Activated T-cell treated with anti-CD3 and anti-CD28 coated beads, Interleukin-2, amount 50 U/mL, for 1 hour (primary cell): ENCODE data around the gene WDFY4.

Source experiments
- DNase-seq: peaks from one replicate; pipeline ENCODE4 v3.0.0-alpha.2; 2020

Gene WDFY4

DNA sequence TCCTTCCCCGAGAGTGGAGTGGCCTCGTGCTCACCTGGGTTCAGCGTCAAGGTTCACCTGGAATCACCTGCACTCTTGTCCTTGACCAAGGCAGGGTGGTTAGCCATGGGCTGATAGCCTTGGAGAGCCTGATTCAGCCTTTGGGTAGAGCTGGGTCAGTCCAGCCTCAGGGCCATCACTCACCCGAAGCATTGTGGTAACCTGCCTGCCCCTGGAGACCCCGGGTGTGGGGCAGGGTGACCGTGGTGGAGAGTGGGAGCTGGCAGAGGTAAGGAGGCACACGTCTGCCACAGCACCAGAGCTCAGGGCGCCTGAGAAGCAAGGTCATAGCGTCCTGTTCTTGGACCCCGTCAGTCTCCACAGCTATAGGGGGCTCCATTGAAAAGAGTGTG is 27.8 kb upstream of the WDFY4 start:
- DNase-seq = no peak

DNA sequence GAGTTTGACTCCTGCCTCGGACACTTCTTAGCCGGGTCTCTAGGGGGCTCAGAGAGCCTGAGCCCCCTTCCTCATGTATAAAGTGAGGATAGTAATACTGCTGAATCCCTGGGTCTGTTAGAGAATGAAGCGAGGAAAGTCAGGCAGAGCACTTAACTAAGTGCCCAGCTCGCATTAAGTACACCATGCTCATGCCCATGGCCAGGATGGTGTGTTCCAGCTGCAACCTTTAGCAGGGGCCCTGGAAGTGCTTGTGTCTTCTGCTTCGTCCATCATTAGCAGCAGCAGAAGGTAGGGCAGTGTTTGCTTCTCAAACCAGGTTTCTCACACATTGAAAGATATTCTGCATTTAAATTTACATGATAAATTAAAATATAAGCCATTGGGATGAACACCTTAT is 27.3 kb upstream of the WDFY4 start:
- DNase-seq = no peak

DNA sequence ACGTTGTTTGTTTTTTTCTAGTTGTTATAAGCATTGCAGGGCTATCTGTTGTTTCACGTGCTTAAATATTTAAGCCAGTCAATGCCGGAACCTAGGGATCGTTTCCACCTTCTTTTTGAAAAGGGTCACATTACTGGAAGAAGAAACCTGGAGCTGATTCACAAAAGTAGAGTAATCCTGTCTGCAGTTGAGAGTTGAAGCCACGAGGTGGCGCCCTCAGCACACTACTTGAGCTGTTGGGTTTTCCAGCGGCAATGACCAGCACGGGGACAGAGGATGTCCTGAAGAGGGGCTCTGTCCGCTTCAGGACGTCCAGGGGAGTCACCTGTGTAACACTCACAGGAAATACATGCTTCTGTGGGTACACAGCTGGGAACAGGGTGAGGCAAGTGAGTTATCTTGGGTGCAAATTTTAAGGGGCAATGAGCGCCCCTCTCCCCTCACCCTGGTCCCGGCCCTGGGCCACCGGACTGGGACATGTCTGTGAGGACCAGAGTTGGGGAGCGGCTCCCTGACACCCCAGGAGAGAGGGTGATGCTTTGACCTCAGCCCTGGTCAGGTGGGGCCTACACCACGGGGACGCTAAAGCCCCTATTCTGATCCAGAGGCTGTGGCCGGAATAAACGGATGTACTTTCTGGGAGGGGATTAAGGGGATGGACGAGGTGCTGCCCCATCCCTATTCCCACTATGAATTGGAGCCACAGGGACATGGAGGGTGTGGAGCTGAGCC is 26.3 kb upstream of the WDFY4 start:
- peak; percentile 61 for DNase-seq

DNA sequence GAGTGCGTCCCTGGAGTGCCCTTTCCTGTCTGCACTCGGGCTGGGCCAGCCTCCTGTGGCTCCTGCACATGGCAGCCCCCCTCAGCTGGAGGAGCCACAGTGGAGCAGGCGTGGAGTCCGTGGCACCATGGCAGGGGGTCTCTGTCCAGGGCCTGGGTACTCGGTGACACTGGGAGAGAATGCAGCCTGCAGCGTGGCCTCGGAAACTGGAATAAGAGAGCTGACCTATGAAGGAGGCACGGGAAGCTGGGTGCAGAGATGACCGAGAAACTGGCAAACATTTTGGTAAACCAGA is 25.8 kb upstream of the WDFY4 start:
- no peak for DNase-seq

DNA sequence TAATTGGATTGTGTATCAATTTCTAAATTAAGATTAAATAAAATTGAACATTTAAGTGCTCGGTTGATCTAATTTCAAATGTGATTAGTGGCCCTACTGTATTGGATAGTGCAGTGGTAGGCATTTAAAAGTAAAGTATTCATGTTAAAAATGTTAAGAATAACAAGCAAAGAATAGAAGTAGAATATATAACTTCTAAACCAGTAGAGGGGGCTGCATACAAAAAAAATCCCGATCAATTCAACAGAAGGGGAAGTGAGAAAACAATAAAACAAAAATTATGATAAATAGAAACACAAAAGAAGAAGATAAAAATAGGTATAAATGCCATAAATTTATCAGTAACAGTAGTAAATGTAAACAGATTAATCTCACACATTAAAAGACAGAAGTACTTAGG is 24.9 kb upstream of the WDFY4 start:
- DNase-seq = no peak

DNA sequence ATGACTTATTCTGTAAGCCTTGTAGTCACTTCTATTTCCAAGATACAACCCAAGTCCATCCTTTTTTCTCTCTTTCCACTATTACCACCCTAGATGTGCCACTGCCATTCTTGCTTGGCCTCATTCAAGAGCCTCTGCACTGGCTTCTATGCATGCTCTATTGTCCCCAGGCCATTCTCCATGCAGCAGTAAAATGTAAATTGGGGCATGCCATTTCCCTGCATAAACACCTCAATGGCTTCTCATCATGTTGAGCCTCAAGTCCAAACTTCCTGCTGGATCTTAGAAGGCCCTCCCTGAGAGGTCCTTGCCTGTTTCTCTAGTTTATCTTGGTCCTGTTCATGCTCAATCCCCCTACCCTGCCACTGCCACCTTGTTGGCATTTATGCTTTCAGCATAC is 23.2 kb upstream of the WDFY4 start:
- DNase-seq = no peak

DNA sequence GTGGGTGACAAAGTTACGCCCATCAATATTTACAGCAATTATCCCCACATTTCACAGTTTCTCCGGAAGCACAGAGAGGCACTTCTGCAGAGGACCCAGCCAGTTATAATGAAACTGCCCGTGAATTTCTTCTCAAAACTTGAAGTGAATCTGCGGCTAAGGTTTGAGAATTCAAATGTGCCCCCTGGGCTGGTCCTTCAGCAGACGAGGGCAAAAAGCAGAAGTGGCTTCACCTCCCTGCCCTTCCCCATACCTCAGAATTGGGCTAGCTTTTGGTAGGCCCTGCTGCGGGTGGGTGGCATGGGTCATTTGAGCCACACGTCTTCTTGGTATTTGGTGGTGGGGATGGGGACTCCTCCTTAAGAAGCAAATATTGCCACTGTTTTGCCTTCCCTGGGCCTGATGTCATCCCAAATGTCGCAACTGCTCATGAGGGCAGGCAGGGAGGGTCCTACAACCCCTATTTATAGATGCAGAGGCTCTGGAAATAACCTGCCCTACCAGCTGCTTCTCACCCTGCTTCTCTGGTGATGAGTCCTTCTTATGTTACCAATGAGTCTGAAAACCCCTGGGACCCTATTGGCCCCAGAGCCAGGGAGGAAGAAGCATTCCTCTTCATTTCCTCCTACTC is 16.6 kb upstream of the WDFY4 start:
- no peak for DNase-seq

DNA sequence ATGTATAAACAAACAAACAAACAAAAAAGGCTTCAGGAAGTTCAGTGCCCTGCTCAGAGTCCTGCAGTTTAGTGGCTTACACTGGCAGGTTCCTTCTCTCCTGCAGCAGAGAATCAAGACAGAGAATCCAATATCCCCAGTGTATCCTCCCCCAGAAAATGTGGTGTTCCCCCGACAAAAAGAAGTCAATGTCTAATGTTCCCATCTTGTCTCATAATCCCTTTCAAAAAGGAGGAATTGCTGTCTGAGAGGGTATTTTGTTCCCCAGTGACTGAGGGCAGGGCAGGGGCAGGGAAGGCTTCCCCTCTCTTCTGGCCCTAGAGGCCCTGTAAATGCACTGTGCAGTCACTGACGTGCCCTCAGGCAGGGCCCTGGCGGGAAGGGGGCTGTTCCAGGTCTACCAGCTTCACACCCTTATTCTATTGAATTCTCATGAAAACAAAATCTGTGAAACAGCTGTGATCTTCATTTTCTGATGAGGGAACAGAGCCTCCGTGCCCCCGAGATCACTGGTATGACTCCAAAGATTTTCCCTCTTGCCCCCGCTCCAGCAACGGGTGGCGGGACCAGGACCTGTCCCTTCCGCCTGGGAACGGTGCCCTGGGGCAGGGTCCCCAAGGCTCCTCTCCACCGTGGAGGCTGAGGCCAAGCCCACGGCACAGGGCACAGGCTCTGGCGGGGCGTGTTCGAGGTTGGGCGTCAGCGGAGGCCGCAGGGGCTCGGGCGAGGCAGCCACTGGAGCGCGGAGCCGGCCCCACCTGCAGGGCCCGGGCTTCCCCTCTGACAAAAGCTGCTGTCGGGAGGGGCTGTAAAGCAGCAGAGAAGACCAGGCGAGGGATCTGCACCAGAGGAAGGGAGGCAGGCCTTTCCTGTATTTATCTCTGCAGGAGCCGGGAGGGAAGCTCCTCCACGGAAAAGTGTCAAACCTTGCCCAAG is 13.4 kb upstream of the WDFY4 start:
- no peak for DNase-seq

DNA sequence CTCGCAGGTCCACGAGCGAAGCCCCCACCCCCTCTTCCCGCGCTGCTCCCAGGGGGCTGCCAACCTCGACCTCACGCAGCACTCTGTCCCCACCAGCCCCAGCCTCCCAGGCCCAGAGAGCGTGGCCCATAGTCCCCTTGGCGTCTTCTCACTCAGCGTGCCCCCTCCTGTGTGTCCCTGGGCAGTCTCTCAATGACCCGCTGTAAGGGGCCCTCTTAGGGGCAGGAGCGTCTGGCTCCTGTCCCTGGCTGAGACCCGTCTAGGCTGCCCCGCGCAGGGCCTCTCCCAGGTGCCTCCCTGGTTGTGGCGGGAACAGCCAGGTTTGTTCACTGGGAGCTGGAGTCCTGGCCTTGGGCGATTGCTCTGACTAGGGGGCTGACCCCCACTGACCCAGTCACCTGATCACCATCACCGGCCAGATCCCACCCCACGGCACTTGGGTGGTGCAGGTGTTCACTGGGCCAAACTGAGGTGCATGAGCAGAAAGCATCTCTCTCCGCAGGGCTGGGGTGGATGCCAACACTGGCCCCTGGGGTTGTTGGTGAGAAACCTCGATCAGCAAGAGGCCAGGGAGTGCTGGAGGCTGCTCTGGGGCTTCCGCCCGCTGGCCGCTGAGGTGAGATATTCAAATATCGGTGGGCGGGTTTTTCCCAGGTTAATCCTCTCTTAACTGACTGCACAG is 12.6 kb upstream of the WDFY4 start:
- no peak for DNase-seq

DNA sequence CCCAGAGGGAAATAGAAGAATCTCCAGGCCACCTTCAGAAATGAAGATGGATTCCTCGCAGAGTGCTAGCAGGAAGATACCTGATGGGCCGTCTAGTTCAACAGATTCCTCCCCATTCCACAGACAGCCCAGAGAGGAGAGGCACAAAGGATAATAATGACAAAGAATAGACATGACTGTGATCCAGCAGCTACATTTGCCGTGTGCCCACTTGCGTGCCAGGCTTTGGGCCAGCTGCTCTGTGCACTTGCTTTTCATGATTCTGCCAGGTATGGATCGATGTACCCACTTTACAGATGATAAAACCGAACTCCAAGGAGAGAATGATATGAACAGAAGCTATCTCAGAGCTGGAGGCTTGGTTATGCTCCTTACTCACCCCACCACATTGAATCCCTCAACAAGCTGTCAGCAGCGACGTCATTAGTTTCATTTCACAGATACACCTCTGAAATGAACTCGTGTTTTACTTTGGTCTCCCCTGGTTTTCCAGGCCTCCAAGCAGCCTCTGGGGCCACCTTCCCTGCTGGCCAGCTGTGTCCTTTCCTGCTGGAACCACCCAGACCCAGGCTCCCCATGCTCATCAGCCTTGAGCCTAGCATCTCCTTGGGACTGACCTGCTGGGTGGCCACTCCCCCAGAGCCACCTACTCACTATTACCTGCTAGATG is 11.9 kb upstream of the WDFY4 start:
- DNase-seq = no peak

DNA sequence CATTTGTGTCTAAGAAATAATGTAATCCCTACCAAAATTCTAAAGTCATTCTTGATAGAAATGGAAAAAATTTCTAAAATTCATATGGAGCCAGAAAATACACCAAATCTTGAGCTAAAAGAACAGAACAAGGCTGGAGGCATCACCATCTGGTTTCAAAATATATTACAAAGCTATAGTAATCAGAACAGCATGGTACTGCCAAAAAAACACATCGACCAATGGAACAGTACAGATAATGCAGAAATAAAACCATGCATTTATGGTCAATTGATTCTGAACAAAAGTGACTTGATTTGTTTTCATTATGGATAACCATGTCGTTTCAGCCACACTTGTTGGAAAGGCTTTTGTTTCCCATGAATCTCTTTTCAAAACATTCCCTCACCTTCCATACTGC is 7.0 kb upstream of the WDFY4 start:
- no peak for DNase-seq

DNA sequence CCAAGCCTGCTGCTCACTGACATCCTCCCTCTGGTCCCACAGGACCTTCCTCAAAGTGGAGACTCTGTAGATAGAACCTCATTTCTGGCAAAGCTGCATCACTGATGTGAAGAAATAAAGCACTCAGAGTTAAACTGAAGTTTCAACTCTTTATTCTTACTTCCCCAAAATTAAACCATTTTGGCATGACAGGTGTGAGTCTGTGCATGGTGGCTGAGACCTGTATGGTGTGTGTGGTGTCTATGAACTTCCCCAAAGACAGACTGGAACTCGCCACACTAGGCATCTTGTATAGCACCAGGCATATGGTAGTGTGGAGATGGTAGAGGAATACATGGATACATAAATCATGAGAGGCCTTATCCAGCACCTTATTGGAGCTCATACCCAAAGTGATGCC is 6.6 kb upstream of the WDFY4 start:
- no peak for DNase-seq

DNA sequence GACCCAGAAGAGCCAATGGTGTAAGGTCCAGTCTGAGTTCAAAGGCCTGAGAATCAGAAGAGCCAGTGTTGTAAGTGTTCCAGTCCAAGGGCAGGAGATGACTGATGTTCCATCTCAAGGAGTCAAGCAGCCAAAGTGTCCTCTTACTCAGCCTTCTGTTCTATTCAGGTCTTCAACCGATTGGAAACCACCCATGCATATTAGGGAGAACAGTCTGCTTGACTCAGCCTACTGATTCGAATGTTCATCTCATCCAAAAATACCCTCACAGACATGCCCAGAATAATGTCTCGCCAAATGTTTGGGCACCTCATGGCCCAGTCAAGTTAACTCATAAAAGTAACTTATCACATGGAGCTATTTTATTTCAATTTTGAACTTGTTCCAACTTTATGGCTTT is 2.9 kb upstream of the WDFY4 start:
- DNase-seq = no peak

DNA sequence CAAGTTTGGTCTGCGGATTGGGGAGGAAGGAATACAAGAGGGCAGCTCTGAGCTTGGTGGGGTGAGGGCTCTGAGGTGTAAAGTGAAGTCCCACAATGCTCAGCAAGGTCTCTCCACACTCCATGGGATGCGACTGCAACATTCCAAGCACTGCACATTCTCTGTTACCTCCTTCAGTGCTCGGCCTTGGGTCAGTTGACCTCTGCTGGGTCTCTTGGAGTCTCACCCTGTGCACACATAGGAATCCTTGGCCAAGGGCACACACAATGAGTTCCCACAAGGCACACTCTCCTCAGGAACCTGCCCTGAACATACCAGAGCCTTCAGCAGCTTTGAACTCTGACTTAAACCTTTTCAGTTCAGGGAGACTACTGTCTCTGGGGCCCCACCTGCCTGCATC is 2.4 kb upstream of the WDFY4 start:
- DNase-seq = no peak

DNA sequence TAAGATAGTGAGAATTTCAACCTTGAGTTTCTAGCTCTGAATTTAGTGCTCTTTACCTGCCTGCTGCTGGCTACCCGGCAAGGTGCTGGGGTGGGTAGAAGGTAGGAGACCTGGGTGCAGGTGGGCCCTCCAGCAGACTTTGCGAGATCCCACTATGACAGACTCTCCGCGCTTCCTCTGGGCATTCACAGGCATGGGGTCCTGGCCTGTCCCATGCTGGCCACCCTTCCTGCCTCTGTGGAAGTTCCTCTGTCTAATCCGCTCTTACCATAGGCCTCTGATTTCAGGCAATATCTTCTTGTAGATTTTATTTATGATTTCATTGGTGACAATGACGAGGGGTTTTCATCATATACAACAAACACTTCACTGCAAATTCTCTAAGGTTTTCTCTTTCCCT is 1.2 kb upstream of the WDFY4 start:
- DNase-seq = no peak

DNA sequence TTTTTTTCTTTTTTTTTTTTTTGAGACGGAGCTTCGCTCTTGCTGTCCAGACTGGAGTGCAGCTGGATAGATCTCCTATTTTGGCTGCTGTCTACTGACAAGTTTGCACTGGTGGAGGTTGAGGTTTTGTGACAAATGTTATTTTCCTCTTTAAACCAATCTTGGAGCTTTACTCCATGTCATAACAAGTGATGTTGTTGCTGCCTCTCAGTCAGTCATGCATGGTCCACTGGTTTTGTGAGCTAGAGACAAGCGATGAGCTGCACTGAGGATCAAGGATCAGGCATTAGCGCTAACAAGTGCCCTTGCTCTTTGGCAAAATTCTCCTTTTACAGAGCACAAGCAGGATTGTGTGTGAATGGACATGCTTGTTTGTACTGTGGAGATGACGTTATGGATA is 805 bp upstream of the WDFY4 start:
- DNase-seq = no peak

DNA sequence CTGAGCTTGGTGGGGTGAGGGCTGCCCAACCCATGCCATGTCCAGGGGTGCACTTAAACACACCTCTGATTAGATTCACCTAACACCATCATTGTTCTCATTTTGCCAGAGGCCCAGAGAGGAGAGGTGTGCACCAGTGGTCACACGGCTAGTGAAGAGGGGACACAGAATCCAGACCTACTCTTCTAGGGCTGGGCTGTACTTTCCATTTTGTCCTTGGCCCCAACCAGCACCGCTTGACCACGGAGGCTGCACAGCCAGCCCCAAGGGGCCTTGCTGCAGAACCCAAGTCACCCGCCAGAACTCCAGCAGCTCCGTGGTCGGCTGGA is 246 bp upstream of the WDFY4 start:
- DNase-seq = no peak

DNA sequence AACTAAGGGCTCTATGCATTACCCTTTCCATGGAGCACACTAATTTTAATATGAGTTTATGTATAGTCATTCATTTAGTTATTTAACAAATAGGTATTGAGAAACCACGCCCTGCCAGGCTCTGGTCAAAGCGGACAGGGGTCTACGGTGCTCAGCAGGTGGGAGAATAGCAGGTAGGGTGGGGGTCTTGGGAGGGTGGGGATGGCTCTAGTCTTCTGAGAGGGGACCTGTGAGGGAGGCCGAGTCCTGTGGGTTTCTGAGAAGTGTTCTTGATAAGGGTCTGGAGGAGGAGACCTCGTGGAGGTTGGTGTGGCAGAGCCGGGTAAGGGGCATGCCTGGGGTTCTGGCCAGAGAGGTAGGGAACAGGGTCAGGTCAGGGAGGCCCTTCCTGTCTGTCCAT is 1.1 kb downstream of the WDFY4 start:
- no peak for DNase-seq

DNA sequence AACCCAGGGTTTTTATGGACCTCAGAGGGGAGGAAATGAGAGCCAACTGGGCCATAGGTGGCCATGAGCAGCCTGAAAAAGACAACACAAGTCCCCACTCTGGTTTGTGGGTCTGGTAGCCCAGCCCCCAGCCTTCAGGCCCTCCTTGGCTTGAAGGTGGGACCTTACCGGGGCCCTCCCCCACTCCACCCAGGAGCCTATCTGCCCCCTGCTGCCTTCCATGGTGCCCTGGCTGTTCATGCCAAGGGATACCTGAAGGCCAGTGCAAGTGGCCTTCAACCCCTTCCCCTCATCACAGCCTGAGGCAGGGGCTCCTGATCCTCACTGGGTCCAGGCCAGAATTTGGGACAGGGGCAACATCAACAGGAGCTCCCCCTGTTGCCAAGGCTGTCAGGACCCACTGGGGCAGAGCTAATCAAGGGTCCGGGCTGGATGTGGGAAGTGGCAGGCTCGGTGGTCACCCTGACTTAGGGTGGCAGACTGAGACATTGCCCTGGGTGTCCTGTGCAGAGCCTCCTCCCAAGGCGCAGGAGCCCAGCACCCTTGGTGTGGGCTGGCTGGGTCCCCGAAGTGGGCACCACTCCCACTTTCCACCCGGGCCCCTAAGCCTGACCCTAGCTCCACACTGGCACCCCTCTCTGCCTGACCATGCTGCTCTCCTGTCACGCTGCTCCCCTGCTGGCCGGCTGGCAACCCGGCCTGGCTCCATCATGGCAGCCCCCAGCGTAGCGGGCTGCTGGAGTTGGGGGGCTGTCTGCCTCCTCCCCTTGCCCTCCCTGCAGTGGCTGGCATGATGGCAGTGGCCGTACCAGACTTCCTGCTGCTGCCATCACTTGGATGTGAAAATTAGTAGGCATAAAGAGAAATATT is 6.4 kb downstream of the WDFY4 start:
- DNase-seq = no peak

DNA sequence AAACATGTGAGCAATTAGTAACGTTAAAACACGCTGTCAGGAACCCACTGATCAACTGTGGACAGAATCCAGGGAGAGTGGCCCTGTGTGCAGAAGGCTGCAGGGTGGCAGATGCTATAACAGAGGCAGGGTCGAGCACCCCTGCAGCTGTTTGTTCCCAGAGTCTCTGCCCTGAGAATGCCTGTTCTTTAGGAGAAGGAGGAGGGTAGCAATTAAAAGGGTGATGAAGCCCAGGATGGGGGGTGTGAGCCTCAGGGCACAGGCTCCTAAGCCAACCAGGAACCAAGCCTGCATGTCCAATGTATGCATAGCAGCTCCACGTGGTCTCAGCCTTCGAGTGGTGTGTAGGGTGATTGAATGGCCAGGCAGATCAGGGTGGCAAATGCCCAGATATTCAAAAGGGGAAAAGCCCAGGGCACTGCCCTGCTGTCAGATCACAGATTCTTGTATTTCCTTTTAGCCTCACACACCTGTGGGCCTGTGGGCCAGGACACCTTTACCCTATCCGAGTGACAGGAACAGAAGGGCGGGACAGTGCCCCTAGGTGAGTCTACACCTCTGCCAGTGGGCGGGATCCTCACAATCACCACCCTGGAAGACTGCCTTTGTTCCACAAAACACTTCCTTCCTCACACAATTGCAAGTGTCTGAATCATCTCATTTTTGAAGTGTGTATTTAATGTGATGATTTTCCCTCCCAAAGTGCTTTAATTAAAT is 7.3 kb downstream of the WDFY4 start:
- DNase-seq = no peak

DNA sequence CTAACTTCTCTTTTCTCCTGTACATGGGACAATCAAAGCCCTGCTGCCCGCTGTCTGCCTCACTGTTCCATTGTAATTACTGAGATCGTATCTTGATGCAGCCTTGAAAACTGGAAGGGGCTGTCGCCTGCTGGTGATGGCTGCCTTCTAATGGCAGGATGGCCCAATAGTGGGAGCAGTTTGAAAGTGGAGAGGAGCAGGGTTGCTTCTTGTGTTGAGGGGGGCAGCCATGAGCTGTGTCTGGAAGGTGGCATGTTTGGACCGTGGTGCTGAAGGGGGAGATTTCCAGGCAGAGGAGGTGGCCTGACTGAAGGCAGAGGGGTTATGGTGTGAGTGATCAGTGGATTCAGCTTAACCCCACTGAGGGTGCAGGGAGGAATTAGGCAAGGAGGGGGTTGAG is 8.1 kb downstream of the WDFY4 start:
- no peak for DNase-seq

DNA sequence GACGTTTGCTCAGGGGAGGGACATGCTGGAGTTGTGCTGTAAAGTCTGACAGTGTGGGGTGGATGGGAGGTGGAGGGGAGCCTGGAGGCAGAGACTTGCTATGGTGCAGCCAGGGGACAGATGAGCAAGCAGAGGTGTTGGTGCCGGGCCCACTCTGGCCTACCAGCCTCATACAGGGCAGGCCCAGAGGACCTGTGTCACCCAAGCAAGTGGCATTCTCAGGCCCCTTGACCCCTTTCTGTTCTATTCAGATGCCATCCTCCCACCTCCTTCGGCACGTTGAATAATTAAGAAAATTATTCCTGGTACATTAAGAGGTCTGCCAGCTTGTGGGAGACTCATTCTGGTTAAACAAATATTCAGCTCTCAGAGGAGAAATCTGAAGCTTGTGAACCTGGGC is 8.5 kb downstream of the WDFY4 start:
- no peak for DNase-seq
